WTC11 (cell line): ENCODE measurements around the gene KDM4E.

Source experiments
- ARID4B ChIP-seq: sonication (generic); formaldehyde crosslinking; IDR thresholded peaks from 2 replicates; pipeline ENCODE4 v1.8.0; 2023; ENCODE audit warnings: missing genetic modification reagents, mild to moderate bottlenecking, borderline replicate concordance
- NFYB ChIP-seq: sonication (generic); formaldehyde crosslinking; conservative IDR thresholded peaks from 2 replicates; pipeline ENCODE4 v1.8.0; 2022; ENCODE audit warnings: low read depth, missing genetic modification reagents
- TF ChIP-seq, protein P1 (sequence below): fragments of 250-450 bp; sonication (Bioruptor Pico); IDR thresholded peaks from 2 replicates; pipeline ENCODE4 v2.1.2; 2022; ENCODE audit warnings: mild to moderate bottlenecking, moderate library complexity

- TF ChIP-seq NFYB (CRISPR knock-in tag): no peak
- TF ChIP-seq, protein P1, sequence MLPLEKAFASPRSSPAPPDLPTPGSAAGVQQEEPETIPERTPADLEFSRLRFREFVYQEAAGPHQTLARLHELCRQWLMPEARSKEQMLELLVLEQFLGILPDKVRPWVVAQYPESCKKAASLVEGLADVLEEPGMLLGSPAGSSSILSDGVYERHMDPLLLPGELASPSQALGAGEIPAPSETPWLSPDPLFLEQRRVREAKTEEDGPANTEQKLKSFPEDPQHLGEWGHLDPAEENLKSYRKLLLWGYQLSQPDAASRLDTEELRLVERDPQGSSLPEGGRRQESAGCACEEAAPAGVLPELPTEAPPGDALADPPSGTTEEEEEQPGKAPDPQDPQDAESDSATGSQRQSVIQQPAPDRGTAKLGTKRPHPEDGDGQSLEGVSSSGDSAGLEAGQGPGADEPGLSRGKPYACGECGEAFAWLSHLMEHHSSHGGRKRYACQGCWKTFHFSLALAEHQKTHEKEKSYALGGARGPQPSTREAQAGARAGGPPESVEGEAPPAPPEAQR (CRISPR knock-in tag): no peak
- TF ChIP-seq ARID4B (CRISPR knock-in tag): no peak
These were observed 17.2 kb downstream of the KDM4E start for GRCh38 chr11:95042239-95042638.
